DMS114 treated with DMSO at 0.1 percent for 48 hours (cell line): ENCODE results near the gene TRAF3IP3.

Experiments used
- DNase-seq: peaks from one replicate; lab custom pipeline; 2025; ENCODE audit not compliant: unreplicated experiment; lab: John Stamatoyannopoulos, UW

TRAF3IP3 gene

DNA sequence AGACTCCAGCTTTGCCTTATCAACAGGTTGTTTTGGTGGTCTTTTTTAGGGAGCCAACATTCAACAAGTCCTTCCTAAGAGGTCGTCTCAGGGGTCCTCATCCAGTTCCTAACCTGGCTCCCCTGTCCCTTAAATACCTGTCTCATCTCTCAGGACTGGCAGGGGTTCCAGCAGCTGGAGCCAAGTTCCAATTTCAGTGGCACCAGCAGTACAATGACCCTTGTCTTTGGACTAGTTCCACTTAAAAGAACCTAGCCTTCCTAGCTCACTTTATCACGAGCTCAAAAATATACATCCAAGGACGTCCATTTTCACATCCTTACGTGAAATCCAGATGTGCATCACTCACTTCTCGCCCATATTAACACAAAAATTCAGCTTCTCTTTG, 18.7 kb upstream of the TRAF3IP3 start:
- DNase-seq = no peak

DNA sequence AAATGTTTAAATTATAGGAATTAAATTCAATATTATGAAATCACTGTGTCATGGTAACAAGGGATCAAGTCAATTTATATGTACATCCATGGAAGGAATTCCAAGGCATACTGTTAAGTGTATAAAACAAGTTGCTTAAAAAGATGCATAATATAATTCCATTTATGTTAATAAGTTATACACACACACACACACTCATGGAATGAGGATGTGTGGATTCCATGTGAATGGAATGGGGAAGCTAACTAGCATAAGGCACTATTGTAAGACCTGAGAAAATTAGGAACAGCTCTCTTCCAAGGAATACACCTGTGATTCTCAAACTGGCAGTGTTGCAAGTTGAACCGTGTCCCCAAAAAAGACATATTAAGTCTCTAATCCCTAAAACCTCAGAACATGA, 17.6 kb upstream of the TRAF3IP3 start:
- no peak for DNase-seq

DNA sequence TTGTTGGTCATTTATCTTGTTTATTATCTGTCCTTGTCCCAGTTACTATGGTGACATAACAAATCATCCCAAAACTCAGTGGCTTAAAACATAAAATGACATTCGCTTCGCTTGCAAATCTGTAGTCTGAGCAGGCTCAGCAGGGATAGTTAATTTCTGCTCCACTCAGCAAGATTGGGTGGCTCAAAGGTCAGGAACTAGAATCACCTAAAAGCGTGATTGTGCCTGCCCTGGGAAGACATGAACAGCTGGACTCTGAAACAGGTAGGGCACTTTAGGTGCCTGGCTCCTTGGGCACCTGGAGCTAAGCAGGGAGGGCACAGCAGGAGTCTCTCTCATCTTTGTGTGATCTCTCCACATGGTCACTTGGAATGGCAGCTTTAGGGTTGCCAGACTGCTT, 14.7 kb upstream of the TRAF3IP3 start:
- no peak for DNase-seq

DNA sequence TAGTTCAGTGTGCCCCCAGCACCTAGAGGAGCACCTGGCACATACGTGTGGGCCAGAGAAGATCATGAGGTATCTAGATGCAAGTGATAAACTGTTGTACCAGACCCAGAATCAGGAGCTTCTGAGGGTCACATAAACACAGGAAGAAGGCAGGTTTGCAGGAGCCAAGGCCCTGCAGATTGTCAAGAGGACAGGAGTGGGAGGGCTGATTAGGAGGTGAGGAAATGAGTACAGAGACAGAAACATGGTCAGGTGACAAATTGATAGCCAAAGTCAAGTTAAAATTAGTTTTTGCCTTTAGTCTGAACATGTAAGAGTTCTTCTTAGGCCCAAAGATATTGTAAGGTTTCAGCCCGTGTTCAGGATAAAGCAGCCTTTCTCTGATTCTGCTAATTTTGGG, 14.0 kb upstream of the TRAF3IP3 start:
- no peak for DNase-seq

DNA sequence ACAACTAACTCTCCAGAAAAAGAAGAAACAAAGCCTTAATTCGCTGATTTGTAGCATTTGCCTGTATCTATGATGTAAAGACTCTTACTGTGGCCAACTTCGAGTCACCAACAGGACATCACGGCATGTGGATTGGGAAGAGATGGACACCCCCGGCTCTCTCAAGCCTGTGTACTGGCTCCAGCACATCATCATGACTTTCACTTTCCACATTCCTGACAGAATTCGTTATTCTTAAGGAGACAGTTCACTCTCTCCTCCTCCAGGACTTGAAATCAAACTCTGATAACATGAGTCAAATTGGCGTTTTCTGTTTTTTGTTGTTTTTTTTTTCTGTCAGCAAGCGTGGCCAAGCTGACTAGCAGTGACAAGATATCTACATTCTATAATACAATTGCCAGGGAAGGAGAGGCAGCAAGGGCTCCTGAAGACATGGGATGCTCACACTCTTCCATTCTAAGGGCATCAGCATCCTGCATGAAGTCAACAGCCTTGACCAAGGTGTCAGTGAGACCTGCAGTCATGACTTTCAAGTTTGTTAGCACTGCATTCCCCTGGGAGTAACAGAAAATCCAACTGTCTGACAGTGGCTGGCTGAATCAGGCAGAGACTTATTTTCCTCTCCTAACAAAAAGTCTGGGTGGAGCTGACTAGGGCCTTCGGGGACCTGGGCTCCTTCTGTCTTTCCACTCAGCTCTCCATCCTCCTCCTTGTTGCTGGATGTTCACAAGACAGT, 13.3 kb upstream of the TRAF3IP3 start:
- no peak for DNase-seq

DNA sequence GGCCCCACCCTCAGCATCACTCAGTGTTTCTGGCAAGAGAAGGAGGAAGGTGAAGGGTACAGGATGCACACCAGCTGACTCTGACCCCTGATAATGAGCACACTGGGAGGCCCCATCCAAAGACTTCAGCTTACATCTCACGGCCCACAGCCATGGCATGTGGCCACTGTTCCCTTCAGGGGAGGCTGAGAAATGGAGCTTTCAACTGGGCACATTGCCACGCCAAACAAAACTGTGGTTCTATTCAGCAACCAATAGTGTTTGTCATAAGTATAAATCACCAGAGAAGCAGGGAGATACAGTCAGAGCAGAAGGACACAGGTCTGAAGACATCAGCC, 12.7 kb upstream of the TRAF3IP3 start:
- DNase-seq = no peak

- no peak for DNase-seq
Measured at GRCh38 chr1:209746451-209747165, 9.2 kb upstream of the TRAF3IP3 start.

DNA sequence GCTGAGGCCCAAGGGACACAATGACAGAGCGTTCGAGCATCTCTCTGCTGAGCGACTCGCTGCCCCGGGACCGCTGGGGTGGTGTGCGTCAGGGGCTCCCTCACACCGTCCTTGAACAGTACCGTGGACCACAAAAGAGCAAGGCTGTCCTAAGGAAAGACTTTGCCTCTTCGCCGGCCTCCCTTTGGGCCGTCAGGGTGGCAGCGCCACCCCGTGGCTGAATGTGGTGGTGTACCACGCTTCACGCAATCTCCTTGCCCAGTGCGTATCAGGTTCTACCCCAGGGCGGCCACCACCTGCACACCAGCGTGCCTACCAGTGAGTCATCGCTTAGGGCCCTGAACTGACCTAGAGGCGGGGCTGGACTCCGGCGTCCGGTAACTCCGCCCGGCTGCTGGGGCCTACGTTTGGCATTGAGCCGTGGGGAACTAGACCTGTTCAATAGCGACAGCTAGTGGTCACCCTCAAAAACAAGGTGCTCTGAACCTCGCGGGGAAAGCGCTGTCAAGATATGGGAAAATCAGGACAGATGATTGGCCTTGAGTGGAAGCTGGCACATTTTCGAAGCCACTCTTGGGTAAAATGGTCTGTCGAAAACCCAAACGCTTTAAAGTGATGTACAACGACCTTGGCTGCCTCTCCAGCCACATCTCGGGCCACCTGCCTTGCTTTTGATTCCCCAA, 8.1 kb upstream of the TRAF3IP3 start:
- no peak for DNase-seq

- no peak for DNase-seq
Measured at GRCh38 chr1:209748620-209749019, 7.2 kb upstream of the TRAF3IP3 start.

DNA sequence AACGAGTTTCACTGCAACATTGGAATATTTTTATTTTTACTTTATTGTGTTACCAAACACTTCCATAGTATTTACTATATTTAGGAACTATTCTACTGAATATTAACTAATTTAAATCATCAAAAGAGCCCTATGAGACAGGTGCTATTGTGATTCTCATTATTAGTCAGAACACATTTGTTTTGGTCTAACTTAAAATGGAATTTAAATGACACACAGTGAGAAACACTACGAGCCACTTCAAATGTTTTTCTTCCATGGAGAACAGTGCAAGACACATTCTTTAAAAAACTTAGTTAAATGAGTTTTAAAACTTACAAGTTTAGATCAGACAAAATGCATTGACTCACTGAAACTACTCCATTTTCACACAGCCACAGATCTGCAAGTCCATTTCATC, 6.6 kb upstream of the TRAF3IP3 start:
- no peak for DNase-seq

DNA sequence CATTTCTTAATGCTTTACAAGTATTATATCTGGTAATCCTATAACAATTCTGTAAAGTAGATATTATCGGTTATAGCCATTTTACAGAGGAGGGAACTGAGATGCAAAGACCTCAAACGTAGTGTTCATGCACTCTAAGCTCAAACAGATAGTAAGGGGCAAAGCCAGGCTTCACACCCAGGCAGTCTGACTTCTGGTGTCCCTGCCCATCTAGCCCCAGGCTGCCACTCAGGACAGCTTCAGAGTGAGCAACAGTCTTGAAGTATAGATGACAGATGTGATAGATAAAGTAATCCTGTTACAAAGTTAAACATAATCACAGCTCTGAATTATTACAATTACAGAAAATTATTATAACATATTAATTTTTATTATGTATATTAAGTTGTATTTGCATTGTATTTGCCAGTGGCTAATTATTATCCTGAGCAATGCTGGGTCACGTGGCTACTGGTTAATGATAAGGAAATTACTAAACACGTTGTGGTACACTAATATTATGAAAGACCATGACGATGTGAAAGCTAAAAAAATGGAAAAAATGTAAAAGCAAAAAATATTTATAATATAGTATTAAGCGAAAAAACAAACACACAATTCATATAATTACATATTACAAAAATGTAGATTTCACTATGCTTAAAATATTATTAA, 6.1 kb upstream of the TRAF3IP3 start:
- DNase-seq = no peak

DNA sequence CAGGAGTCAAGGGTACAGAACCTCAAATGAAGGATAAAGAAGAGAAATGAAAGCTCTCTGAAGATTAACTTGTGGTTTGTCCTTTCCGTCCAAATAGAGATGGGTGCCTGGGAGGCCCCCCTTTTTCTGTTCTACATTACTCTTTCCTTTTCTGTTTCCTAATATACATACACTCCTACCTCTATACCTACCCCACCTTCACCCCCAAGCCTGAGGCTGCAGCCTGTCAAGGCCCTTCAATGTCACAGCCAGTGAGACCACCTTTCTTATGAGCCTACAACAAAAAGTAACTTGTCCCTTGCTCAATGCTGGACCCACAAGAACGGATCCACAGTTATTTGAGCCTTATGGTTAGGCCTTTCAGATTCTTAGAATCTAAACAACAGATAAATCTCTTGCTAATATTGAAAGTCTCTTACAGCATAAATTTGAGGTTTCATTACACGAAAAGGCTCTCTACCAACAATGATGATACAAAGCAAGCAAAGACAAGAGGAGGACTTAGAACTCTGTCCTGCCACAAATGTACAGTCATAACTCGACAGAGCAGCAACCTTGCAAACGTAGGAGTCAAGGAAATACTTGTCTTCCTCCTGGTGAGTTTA, 4.1 kb upstream of the TRAF3IP3 start:
- DNase-seq = no peak

DNA sequence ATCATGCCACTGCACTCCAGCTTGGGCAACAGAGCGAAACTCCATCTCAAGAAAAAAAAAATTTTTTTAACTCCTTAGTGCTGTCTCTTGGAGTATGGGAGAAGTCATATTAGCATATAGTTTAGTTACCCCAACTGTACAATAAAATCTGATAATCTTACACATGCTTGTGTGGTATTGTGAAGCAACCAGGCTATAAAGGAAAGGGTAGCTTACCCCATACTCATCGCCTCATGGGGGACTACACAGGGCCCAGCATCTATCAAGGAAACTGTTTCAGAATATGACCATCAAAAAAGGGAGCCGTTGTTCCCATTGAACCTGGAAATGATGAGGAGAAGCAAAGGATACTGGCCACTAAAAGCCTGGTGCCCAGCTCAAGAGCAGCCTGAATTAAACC, 3.0 kb upstream of the TRAF3IP3 start:
- DNase-seq = no peak

GRCh38 chr1:209755256-209755655, 597 bp upstream of the TRAF3IP3 start:
- no peak for DNase-seq

DNA sequence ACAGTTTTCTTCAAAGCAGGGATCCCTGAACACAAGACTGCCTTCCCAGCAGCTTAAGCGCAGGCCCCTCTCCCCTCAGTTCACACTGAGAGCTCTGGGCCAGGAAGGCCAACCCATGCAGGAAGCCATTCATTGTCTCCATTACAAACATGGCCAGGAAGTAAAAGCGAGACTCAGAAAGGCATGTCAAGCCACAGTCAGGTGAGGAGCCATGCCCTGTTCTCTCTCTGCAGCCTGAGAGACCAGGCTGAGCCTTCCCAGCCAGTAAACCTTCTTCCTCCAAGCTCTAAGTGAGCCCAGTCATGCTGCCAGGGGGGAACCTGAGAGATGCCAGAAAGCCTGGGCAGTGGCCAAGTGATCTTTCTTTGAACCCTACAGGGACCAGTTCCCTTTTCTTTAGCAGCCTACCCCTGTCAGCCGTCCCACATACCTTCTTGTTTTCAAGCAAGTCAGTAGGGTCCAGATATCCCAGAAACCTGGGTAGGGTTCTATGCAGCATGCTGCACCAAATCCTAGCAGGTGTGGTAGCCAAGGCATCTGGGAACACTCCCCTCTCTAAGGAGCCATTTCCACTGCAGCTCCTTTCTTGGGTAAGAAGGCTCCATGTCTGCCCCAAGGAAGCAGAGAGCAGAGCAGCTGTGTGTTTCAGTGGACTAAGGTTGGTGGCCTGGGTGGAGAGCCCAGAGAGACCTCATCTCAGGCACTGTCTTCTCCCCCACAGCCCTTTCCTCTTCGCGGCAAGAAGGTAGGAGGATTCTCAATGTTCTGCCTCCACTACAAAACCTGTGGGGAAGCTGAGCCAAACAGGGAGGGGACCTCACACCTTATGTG, 977 bp downstream of the TRAF3IP3 start:
- DNase-seq = no peak

- DNase-seq = no peak
Measured at GRCh38 chr1:209758400-209758799, 2.5 kb downstream of the TRAF3IP3 start.

DNA sequence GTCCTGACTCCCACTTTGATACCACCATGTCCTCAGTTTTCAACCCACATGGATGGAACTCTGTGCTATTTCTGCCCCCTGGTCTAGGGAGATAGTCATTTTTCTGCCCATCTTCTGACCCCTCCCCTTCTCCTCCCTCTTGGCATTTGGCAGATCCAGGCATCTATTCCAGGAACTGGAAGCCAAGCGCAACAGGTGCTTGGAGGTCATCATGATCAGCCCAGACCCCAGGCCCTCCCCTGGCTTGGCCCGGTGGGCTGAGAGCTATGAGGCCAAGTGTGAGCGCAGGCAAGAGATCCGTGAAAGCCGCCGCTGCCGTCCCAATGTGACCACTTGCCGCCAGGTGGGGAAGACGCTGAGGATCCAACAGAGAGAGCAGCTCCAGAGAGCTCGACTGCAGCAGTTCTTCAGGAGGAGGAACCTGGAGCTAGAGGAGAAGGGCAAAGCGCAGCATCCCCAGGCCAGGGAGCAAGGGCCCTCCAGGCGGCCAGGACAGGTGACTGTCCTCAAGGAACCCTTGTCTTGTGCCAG, 4.0 kb downstream of the TRAF3IP3 start:
- DNase-seq = no peak

- no peak for DNase-seq
Measured at GRCh38 chr1:209761011-209761635, 5.3 kb downstream of the TRAF3IP3 start.

GRCh38 chr1:209766051-209766450, 10.2 kb downstream of the TRAF3IP3 start:
- no peak for DNase-seq

DNA sequence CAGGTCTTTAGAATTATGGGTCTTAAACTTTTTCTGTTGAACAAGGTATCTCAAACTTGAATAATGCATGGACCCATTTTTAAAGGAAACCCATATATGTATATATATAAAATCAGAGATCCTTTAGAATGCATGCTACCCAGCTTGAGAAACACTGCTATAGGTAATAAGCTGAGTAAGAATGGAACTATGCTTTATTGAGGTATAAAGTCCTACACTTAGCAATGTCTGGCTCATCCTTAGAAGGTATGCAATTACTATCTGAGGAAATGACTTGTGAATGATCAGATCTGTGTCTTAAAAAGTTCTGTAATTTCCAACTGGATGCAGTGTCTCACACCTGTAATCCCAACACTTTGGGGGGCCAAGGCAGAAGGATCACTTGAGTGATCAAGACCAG, 11.2 kb downstream of the TRAF3IP3 start:
- no peak for DNase-seq
